ENCODE data around the gene POR. TPM values are rescaled to one million over a fixed set of nuclear protein-coding genes. Genes with fewer than 3 reads are reported as not detected.
A peak's percentile ranks its signal among the peaks of the same experiment; 100 is the strongest.

Gene POR
- total and polyA plus RNA-seq, 2 of the 13 experiments (the other 11 are each of a cell fraction or from before 2014, with no cell fraction given) = 145 to 266 TPM

DNA sequence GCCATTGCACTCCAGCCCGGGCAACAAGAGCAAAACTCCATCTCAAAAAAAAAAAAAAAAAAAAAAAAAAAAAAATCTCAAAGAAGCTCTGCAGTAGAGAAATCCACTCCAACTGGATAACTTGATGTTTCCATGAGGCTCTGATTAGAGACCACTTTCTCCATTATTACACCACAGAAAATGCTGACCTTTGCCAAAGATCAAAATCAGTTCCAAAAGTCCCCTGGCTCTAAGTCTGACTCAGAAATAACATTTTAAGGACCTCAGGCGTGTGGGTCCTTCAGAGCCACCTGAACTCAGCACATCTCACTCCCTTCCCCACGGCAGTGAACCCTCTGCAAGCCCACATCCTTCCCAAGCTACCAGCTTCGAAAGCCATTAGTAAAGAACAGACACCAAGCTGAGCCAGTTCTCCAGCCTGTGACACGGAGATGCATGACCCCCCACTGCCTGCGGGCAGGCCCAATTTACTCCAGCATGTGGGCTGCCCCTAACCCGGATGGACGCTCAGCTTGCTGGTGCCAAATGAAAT is 93.3 kb downstream of the POR start:
- no TSS peak for BruUV-seq (replicated peaks)
- Histone ChIP-seq H3K4me1 (ENCODE audit: insufficient read depth, low read length) (no peaks in the 10 kb centered on the region), H3K36me3 (replicated peaks in 1 of 2; ENCODE audit: control insufficient read depth in 1 of 2, insufficient read depth in 2 of 2, low read length in 2 of 2) (peaks cover 2 to 22% of the 10 kb centered on the region in 2 experiments; a peak in 3 of 5 replicates), H3K4me3 (replicated peaks in 1 of 3; ENCODE audit: insufficient read depth in 1 of 3, low read depth in 2 of 3, low read length in 3 of 3) (no peak overlapping the region), H3K79me2 (ENCODE audit: insufficient read depth, low read length) (no peaks in the 10 kb centered on the region), H3K9ac (ENCODE audit: insufficient read depth, low read depth, low read length) (no peak overlapping the region), H3K9me3 (ENCODE audit: low read length) (no peaks in the 10 kb centered on the region), H3K27ac (ENCODE audit: extremely low read length, insufficient read depth, low read length) (no peak overlapping the region), H3K4me2 (ENCODE audit: low read depth, low read length) (no peak overlapping the region), H3K27me3 (ENCODE audit: control insufficient read depth in 1 of 2, insufficient read depth in 2 of 2, low read length in 2 of 2) (no peaks in the 10 kb centered on the region), H2AFZ (ENCODE audit: low read length) (no peak overlapping the region), H4K20me1 (ENCODE audit: insufficient read depth, low read length) (no peaks in the 10 kb centered on the region)
- FAIRE-seq (no peak), ATAC-seq (no peak), DNase-seq (ENCODE audit: low spot score) (no peak)
- 86% methylated on average over 8 of the region's 8 CpGs for WGBS (ENCODE audit: low lambda C conversion rate)
- intact Hi-C loops (cut with micrococcal nuclease; ENCODE audit: unreplicated experiment) (no loop called here), in situ Hi-C loops (cut with HindIII; ENCODE audit: extremely low pct_ligation_motif_present, low pct_unique_long_range_greater_than_20kb) (no loop called here)
- no peak for TF ChIP-seq ZNF850 (CRISPR knock-in tag; conservative IDR thresholded peaks at IDR 0.05)
- TF ChIP-seq MAFK (conservative IDR thresholded peaks at IDR 0.05 in 1 of 2, IDR thresholded peaks at IDR 0.05 in 1 of 2; ENCODE audit: low read length in 2 of 2) = peak; percentile 48; a peak in 3 of 4 replicates
- TF ChIP-seq EED (CRISPR knock-in tag; IDR thresholded peaks at IDR 0.05) = no peak
- TF ChIP-seq, protein P1, sequence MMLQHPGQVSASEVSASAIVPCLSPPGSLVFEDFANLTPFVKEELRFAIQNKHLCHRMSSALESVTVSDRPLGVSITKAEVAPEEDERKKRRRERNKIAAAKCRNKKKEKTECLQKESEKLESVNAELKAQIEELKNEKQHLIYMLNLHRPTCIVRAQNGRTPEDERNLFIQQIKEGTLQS (CRISPR knock-in tag; IDR thresholded peaks at IDR 0.05) = no peak
- TF ChIP-seq MAFF (IDR thresholded peaks at IDR 0.05; ENCODE audit: low read depth, low read length) = 0 out of 2 replicates have a peak, but pooled peaks have one; percentile 27
- TF ChIP-seq KDM5A (IDR thresholded peaks at IDR 0.05; ENCODE audit: borderline replicate concordance, low read length) = no peak
- TF ChIP-seq ZFP90 (CRISPR knock-in tag; IDR thresholded peaks at IDR 0.05; ENCODE audit: borderline replicate concordance) = no peak
- CTCF ChIA-PET (ENCODE audit: low intra/inter-chr PET ratio, low total read pairs) = no interaction called here
- POLR2A ChIA-PET = no interaction called here
